GM12873 (cell line): ENCODE results near the gene GRAMD4.

Experiments used
- TF ChIP-seq, protein P1 (sequence below): IDR thresholded peaks from 2 replicates; pipeline ENCODE4 v1.5.1; 2012; ENCODE audit warnings: low read depth, mild to moderate bottlenecking, moderate library complexity, low read length, control low read depth; ENCODE audit not compliant: insufficient read depth; ENCODE audit errors: missing control alignments

The GRAMD4 gene

DNA sequence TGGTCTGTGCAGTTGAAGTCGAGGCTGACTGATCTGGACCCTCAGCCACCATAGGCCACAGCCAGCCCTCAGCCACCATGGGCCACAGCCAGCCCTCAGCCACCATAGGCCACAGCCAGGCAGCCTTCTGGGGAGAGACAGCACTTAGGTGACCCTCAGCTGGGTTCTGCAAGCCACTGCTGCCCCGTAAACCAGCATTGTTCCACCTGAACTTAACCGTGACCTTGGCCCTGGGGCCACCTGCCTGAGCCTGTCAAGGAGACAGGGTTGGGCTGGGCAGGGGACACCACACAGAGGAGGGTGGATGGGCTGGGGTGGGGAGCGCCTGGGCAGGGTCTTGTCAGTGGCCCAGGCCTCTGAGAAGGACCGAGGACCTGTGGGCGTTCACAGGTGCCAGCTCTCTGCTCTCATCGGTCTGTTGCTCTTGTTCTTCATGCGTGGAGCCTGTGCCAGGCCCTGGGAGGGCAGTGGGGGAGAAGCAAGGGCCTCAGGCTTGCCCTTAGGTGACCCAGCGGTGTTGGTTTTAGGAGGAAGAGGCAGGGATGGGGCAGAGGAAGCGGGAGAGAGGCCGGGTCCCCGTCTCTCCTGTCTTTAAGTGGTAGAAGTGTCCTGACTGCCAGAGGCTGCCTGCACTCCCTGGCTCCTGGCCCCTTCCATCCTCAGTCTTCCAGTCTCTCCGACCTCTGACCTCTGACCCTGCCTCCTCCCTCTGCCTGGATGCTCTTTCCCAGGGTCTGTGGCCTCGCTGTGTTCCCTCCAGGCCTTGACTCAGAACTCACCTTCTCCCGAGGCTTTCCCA is 36.9 kb downstream of the GRAMD4 start:
- TF ChIP-seq, protein P1, sequence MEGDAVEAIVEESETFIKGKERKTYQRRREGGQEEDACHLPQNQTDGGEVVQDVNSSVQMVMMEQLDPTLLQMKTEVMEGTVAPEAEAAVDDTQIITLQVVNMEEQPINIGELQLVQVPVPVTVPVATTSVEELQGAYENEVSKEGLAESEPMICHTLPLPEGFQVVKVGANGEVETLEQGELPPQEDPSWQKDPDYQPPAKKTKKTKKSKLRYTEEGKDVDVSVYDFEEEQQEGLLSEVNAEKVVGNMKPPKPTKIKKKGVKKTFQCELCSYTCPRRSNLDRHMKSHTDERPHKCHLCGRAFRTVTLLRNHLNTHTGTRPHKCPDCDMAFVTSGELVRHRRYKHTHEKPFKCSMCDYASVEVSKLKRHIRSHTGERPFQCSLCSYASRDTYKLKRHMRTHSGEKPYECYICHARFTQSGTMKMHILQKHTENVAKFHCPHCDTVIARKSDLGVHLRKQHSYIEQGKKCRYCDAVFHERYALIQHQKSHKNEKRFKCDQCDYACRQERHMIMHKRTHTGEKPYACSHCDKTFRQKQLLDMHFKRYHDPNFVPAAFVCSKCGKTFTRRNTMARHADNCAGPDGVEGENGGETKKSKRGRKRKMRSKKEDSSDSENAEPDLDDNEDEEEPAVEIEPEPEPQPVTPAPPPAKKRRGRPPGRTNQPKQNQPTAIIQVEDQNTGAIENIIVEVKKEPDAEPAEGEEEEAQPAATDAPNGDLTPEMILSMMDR: no peak

DNA sequence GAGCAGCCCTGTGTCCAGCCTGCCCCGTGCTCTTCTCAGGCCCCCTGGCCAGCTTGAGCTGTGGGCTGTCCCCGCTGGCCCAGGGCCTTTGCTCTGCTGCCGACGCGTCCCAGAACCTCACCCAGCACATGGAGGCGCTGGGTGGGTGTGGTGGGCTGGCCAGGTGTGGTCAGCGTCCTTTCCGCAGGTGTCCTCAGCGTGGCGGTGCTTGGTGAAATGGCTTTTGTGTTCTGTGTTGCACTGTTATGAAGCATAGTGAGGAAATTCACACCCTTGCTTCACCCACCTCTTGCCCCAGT is 37.4 kb downstream of the GRAMD4 start:
- TF ChIP-seq, protein P1: no peak

DNA sequence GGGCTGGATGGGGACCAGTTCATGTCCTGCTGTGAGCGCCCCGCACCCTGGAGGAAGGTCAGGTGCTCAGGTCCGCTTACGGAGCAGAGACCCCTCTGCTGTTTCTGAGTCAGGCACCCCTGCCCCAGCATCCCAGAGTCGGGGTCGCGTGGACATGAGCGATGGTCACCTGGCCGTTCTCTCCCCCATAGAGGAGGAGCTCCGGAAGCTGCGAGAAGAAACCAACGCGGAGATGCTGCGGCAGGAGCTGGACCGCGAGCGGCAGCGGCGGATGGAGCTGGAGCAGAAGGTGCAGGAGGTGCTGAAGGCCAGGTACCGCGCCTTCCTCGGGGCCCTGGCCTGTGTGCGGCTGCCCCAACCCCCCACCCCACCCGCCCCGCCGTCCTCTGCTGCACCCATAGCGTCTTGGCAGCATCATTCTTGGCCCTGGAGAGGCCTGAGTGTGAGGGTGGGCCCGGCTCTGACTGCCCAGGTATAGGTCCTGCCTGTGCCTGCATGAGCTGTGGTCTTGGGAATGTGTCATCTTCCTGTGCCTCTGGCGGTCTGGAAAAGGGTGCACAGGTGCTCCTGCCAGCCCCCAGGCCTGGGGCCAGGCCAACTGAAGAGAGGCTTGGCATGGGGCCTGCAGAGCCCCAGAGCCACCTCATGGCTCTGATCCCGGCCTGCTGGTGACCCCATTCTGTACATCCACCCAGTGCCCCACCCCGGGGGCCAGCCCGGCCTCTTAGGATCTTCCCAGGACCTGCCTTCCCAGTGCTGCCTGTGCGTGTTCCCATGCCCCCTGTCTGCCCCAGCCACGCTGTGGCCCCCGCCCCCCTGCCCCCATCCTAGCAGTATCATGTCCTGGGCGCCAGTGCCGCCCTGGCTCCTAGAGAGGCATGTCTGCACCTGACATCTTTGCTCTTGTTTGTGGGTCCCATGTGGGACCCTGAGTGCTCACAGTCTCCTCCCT is 38.1 kb downstream of the GRAMD4 start:
- TF ChIP-seq, protein P1: no peak

DNA sequence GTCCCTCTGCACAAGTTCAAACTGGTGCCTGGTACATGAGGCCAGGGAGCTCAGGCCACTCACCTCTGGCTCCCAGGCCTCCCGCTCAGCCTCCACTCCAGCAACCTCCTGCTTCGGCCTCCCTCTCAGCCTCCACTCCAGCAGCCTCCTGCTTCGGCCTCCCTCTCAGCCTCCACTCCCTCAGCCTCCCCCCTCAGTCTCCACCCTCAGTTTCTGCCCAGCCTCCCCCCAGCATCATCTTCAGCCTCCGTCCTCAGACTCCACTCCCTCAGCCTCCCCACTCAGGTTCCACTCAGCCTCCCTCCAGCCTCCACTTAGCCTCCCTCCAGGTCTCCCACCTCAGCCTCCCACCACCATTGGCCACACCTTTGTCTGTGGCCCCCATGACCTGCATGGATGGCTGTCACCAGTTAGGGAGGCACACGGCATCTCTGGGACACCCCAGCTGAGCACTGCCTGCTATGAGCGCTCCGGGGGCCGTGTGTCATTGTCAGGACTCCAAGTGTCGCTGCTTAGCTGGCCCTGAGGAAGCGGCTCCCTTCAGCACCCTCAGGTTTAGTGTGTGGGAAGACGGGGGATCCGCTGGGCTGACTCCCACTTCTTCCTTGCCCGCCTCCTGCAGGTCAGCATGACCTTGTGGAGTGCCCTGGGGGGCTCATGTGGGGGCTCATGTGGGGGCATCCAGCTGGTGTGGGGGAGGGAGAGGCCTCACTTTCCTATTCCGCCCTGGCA is 39.0 kb downstream of the GRAMD4 start:
- TF ChIP-seq, protein P1: no peak

DNA sequence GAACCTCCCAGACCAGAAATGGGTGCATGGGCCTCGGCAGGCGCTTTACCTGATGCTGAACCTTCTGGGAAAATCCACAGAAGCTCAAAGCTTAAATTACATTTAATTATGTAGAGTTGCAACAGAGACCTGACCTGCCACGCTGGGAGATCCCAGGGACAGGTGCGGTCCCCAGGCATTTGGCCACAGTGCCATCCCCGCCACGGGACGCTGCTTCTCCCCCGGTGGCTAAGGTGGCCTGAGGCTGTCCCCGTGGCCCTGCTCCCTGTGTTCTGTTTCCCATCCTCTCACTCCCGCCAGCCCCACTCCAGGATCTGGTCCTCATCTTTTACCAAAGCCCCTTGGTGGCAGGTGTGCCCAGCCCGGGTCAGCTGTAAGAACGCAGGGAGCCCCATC is 39.6 kb downstream of the GRAMD4 start:
- TF ChIP-seq, protein P1: no peak

DNA sequence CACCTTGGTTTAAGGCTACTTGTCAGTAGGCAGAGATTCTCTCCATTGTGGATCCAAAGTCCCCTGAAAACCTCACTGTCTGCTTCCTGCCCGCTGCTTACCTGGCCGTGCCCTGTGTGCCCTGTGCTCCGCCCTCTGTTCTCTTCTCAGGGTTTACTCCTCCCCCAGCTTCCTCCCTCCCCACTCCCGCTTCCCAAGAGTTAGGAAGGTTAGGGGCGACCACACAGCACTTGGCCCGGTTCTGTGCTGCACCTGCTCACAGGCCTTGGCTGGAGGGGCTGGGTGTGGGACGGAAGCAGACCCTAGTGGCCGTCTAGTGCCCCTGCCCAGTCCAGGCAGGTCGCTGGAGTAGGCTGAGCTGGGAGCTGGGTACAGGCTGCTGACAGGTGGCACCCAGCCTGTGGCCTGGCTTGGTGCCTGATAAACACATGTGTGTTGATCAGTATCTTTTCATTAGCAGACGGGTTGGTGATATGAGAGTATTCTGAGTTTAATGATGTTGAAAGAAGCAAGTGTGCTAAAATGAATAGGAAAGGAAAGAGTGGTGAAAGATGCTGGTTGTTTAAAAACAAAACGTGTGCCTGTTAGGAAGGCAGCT is 40.5 kb downstream of the GRAMD4 start:
- TF ChIP-seq, protein P1: no peak

DNA sequence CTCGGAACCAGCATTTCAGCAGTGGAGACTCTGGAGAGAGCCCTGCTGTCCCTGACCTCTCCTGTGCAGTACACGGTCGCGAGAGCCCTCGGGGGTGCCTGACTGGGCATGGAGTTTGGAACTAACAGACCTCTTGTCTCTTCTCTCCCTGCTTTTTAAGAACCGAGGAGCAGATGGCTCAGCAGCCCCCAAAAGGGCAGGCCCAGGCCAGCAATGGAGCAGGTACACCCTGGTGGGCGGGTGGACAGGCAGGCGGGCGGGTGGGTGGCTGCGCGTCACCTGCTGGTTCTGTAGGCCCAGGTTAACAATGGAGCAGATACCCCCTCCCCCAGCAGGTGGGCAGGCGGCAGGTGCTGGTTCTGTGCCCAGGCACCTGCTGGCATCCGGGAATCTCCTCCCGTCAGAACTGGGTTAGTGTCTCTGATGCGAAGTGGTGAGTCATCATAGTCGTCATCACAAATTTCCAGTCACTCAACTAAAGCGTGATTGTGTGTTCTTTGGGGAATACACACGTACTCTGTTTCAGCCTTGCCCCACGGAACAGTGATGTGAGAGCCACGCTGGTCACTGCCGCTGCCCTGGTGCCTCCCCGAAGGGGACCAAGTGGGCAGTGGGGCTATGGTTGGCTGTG is 41.1 kb downstream of the GRAMD4 start:
- TF ChIP-seq, protein P1: no peak
